Activated CD8-positive, alpha-beta memory T cell treated with anti-CD3 and anti-CD28 coated beads for 48 hours (primary cell): Measurements from ENCODE around the gene SLC36A3.
A peak's percentile ranks its signal among the peaks of the same experiment; 100 is the strongest.
"Not testable (repeated sequence)": the region's sequence is repeated elsewhere in the genome, so short reads cannot be mapped to it uniquely, and the experiment has no call there.

Experiments
- DNase-seq, 3 experiments: peaks; one replicate each; pipeline ENCODE4 v3.0.0-alpha.2; 2020; ENCODE audit warnings: low read depth in 2 of 3, low spot score in 2 of 3

SLC36A3 gene

GRCh38 chr5:151303666-151304065, at the start of gene SLC36A3:
Gene SLC36A3 (minus strand): TSS chr5:151303766. CDS start chr5:151303354, 412 bp downstream.
- no peak for DNase-seq

- no peak for DNase-seq
Measured at GRCh38 chr5:151351671-151352070, 48.1 kb upstream of the SLC36A3 start.

- DNase-seq = no peak
Measured at GRCh38 chr5:151348789-151349188, 45.2 kb upstream of the SLC36A3 start.

- no peak for DNase-seq
Measured at GRCh38 chr5:151347369-151347768, 43.8 kb upstream of the SLC36A3 start, which contains the start of gene SLC36A2. Gene SLC36A2 (minus strand): TSS chr5:151347559. CDS start chr5:151347460, 99 bp downstream.

GRCh38 chr5:151345808-151346478, 42.4 kb upstream of the SLC36A3 start:
- DNase-seq = no peak

GRCh38 chr5:151345187-151345807, 41.7 kb upstream of the SLC36A3 start:
- DNase-seq = no peak

- DNase-seq = no peak
Measured at GRCh38 chr5:151344088-151344487, 40.5 kb upstream of the SLC36A3 start.

GRCh38 chr5:151340004-151340403, 36.4 kb upstream of the SLC36A3 start:
- DNase-seq = no peak

- DNase-seq = no peak
Measured at GRCh38 chr5:151338734-151339133, 35.2 kb upstream of the SLC36A3 start.

- DNase-seq = no peak
Measured at GRCh38 chr5:151332857-151333256, 29.3 kb upstream of the SLC36A3 start.

GRCh38 chr5:151328734-151329133, 25.2 kb upstream of the SLC36A3 start:
- no peak for DNase-seq

- no peak for DNase-seq
Measured at GRCh38 chr5:151327585-151327984, 24.0 kb upstream of the SLC36A3 start.

GRCh38 chr5:151326266-151326665, 22.7 kb upstream of the SLC36A3 start:
- no peak for DNase-seq

GRCh38 chr5:151320481-151320880, 16.9 kb upstream of the SLC36A3 start:
- no peak for DNase-seq

- no peak for DNase-seq
Measured at GRCh38 chr5:151318850-151319732, 15.5 kb upstream of the SLC36A3 start.

- no peak for DNase-seq
Measured at GRCh38 chr5:151317871-151318270, 14.3 kb upstream of the SLC36A3 start.

GRCh38 chr5:151315998-151316597, 12.5 kb upstream of the SLC36A3 start:
- peak in 2 of 3 experiments; percentile 6 to 37 for DNase-seq

- DNase-seq = no peak
Measured at GRCh38 chr5:151313357-151313756, 9.8 kb upstream of the SLC36A3 start.

GRCh38 chr5:151312756-151313324, 9.3 kb upstream of the SLC36A3 start:
- no peak for DNase-seq

GRCh38 chr5:151310932-151311331, 7.4 kb upstream of the SLC36A3 start:
- no peak for DNase-seq

- DNase-seq = not testable (repeated sequence)
Measured at GRCh38 chr5:151309821-151310220, 6.3 kb upstream of the SLC36A3 start.
